ENCODE measurements around the gene TTC21A. TPM values are rescaled to one million over a fixed set of nuclear protein-coding genes. Genes with fewer than 3 reads are reported as not detected.
A peak's percentile ranks its signal among the peaks of the same experiment; 100 is the strongest.

TTC21A gene
- total and polyA plus RNA-seq, 4 donors, result 6.1 to 30.4 (median 11.7) TPM

DNA sequence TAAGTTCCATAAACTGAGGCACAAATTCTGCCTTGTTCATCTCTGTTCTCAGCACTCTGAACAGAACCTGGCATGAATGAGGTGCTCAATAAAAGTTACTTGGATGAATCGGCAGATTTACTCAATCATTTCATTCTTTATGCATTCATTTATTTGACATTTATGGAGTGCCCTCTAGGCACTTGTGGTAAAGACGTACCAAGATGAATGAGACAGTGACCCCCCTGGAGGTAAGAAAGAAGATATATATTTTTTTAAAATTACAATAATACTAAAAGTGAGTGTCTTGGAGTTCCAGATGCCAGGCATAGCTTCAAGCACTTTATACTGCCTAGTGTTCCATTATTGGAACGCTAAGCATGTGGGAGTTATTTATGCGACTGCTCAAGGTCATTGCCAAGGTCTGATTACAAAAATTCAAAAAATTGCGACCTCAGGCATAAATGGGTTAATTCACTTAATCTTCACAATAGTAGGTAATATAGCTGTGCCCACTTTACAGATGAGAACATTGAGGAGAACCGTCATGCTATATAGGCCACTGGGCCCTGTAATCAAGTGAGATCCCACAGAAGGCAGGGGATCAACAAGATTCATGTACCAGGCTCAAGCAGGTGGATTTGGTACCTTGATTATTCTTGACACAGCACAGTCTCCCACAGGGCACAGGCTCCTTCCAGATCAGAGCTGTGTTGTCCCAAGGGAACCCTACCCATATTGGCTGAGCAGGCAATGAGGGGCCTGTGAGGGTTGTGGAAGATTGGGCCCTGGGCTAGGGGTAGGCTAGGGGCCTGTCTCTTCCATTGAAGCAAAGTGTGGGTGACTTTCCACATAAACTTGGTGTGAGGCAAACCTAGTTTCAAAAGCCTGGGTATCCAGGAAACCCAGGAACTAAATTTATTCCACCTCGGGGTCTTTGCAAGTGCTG is 74.2 kb downstream of the TTC21A start:
- H3K36me3 ChIP-seq (ENCODE audit: control insufficient read depth in 4 of 4, insufficient read depth in 4 of 4, low read length in 4 of 4), result no peaks in the 10 kb centered on the region
- no peak for ATAC-seq (ENCODE audit: insufficient read depth, low FRiP score)
- H3K27me3 ChIP-seq (ENCODE audit: control insufficient read depth in 3 of 3, insufficient read depth in 3 of 3, low read length in 2 of 3), result no peaks in the 10 kb centered on the region
- peak overlapping the region; percentile 25 to 89 for H3K27ac ChIP-seq (ENCODE audit: low read depth in 1 of 2, low read length in 1 of 2)
- H3K9me3 ChIP-seq (ENCODE audit: control insufficient read depth in 4 of 4, insufficient read depth in 3 of 4, low read length in 3 of 4), result no peaks in the 10 kb centered on the region
- H3K4me3 ChIP-seq, result no peak overlapping the region
- TF ChIP-seq, protein P1, sequence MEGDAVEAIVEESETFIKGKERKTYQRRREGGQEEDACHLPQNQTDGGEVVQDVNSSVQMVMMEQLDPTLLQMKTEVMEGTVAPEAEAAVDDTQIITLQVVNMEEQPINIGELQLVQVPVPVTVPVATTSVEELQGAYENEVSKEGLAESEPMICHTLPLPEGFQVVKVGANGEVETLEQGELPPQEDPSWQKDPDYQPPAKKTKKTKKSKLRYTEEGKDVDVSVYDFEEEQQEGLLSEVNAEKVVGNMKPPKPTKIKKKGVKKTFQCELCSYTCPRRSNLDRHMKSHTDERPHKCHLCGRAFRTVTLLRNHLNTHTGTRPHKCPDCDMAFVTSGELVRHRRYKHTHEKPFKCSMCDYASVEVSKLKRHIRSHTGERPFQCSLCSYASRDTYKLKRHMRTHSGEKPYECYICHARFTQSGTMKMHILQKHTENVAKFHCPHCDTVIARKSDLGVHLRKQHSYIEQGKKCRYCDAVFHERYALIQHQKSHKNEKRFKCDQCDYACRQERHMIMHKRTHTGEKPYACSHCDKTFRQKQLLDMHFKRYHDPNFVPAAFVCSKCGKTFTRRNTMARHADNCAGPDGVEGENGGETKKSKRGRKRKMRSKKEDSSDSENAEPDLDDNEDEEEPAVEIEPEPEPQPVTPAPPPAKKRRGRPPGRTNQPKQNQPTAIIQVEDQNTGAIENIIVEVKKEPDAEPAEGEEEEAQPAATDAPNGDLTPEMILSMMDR (IDR thresholded peaks at IDR 0.05; ENCODE audit: control extremely low read depth, extremely low read depth), result no peak
- no peak overlapping the region for H3K9ac ChIP-seq (ENCODE audit: insufficient read depth in 1 of 2, low read length in 2 of 2)
- H3K4me1 ChIP-seq (ENCODE audit: control insufficient read depth in 5 of 5, insufficient read depth in 5 of 5, low read length in 5 of 5), result peaks cover 14 to 43% (median 21%) of the 10 kb centered on the region in 5 donors
- 70 to 79% methylated on average over 7 of the region's 7 CpGs for WGBS, 2 donors
- peak in 1 of 3 donors; percentile 8 for DNase-seq

DNA sequence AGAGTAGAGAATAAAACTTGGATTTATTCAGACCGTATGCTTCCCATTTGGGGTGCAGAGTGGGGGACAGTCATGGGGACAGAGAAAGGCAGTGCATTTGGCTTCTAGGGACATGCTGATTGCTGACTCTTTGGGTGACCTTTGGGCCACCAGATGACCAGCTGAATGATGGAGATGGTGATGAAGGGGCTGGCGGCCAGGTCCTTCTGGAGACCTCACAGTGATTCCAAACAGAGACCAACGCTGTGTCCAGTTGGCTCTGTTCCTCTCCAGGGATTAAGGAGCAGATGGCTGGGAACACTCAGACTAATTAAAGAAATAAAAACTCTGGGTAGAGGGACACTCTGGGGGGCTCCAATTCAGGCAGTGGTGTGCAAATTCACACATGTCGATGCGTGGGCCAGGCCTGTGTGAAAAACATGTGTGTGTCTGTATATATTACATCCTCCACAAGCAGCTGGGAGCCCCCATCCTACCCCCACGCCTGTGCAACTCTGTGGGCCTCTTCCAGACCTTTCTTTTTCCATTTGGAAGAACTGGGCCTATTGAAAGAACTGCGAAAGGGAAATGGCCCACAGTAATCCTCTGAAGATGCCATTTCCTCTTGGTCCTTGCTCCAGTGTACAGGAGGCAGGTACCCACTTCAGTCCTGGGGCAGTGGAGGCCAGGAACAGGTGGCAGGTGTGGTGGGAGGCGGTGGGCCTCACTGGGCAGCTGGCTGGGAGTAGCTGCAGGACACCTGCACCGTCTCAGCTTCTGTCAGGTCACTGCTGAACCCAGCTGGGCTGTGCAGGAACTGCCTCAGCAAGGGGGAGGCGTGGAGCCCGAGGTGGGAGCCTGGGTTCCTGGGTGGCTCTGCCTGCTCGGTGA is 76.0 kb downstream of the TTC21A start:
- Histone ChIP-seq H3K4me1 (ENCODE audit: control insufficient read depth in 5 of 5, insufficient read depth in 5 of 5, low read length in 5 of 5) (peaks cover 14 to 30% (median 21%) of the 10 kb centered on the region in 5 donors), H3K4me3 (no peak overlapping the region), H3K27me3 (ENCODE audit: control insufficient read depth in 3 of 3, insufficient read depth in 3 of 3, low read length in 2 of 3) (no peaks in the 10 kb centered on the region), H3K36me3 (ENCODE audit: control insufficient read depth in 4 of 4, insufficient read depth in 4 of 4, low read length in 4 of 4) (no peaks in the 10 kb centered on the region), H3K9me3 (ENCODE audit: control insufficient read depth in 4 of 4, insufficient read depth in 3 of 4, low read length in 3 of 4) (no peaks in the 10 kb centered on the region), H3K9ac (ENCODE audit: insufficient read depth in 1 of 2, low read length in 2 of 2) (no peak overlapping the region), H3K27ac (ENCODE audit: low read depth in 1 of 2, low read length in 1 of 2) (peak overlapping the region in 1 of 2 donors; percentile 71)
- no peak for ATAC-seq (ENCODE audit: insufficient read depth, low FRiP score)
- TF ChIP-seq, protein P1 (IDR thresholded peaks at IDR 0.05; ENCODE audit: control extremely low read depth, extremely low read depth), result no peak
- 86 to 92% methylated on average over 12 of the region's 12 CpGs for WGBS, 2 donors
- peak in 2 of 3 donors; percentile 51 to 52 for DNase-seq

DNA sequence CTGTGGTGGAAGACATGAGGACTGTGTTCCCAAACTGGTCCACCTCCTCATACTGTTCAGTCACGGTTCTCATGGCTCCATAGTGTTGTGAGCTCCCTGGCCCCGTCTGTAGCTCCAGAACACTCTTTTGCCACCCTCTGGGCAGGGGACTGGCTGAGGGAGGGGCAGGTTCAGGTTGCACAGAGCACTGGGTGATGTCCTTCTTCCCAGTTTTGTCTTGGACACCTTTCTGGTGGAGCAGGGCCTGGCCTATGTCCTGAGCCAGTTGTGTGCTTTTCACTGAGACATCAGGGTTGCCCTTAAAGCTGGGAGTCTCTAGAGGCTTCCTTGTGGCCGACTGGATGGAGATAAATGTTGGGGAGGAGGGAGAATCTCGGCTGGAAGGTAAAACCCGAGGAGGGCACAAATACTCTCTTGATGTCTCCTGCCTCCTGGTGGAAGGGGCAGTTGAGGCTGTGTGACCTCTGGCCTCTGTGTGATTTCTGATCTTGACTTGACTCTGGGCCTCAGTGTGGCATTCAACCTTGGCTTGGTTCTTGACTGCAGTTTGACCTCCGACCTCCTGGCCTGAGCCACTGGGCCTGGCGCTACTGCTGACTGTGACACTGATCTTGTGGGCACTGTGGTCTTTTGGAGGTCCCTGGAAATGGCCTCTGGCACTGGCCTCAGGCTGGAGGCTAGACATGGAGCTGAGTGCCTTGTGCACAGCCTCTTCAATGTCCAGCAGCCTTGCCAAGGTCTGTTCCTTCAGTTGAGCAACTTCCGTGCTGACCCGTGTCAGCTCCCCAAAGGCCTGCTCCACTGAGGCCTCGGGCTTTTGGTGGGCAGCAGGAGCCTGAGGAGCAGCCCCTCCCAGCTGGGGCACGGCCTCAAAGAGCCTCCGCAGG is 76.8 kb downstream of the TTC21A start:
- H3K9me3 ChIP-seq (ENCODE audit: control insufficient read depth in 4 of 4, insufficient read depth in 3 of 4, low read length in 3 of 4), result no peaks in the 10 kb centered on the region
- H3K36me3 ChIP-seq (ENCODE audit: control insufficient read depth in 4 of 4, insufficient read depth in 4 of 4, low read length in 4 of 4), result no peaks in the 10 kb centered on the region
- H3K27ac ChIP-seq (ENCODE audit: low read depth in 1 of 2, low read length in 1 of 2), result peak overlapping the region in 1 of 2 donors; percentile 2
- WGBS, 2 donors, result 83 to 89% methylated on average over 12 of the region's 12 CpGs
- H3K4me1 ChIP-seq (ENCODE audit: control insufficient read depth in 5 of 5, insufficient read depth in 5 of 5, low read length in 5 of 5), result peaks cover 8 to 24% (median 12%) of the 10 kb centered on the region in 5 donors
- TF ChIP-seq, protein P1 (IDR thresholded peaks at IDR 0.05; ENCODE audit: control extremely low read depth, extremely low read depth), result no peak
- no peaks in the 10 kb centered on the region for H3K27me3 ChIP-seq (ENCODE audit: control insufficient read depth in 3 of 3, insufficient read depth in 3 of 3, low read length in 2 of 3)
- ATAC-seq (ENCODE audit: insufficient read depth, low FRiP score) (no peak), DNase-seq (no peak)
- no peak overlapping the region for H3K9ac ChIP-seq (ENCODE audit: insufficient read depth in 1 of 2, low read length in 2 of 2)
- H3K4me3 ChIP-seq, result no peak overlapping the region

Measured in lung (tissue), 12 donors.